Hepatocyte (in vitro differentiated cells): ENCODE results near the gene DSCAML1.

ENCODE experiments used
- CTCF ChIP-seq: fragments of 200-600 bp; sonication (generic); IDR thresholded peaks from 2 replicates; pipeline ENCODE4 v1.5.1; 2016; ENCODE audit warnings: antibody characterized with exemption, mild to moderate bottlenecking; ENCODE audit not compliant: poor library complexity
- EZH2 ChIP-seq: fragments of 200-600 bp; sonication (generic); IDR thresholded peaks from 2 replicates; pipeline ENCODE4 v1.6.1; 2016; ENCODE audit warnings: antibody characterized with exemption, mild to moderate bottlenecking, borderline replicate concordance

- TF ChIP-seq CTCF (no peak), EZH2 (no peak)
Measured at GRCh38 chr11:117382746-117383145, 414.3 kb downstream of the DSCAML1 start.
